ENCODE data around the gene FNDC3B. TPM values are rescaled to one million over a fixed set of nuclear protein-coding genes. Genes with fewer than 3 reads are reported as not detected.

The FNDC3B gene
- total RNA-seq, 1 donor = 221 TPM

DNA sequence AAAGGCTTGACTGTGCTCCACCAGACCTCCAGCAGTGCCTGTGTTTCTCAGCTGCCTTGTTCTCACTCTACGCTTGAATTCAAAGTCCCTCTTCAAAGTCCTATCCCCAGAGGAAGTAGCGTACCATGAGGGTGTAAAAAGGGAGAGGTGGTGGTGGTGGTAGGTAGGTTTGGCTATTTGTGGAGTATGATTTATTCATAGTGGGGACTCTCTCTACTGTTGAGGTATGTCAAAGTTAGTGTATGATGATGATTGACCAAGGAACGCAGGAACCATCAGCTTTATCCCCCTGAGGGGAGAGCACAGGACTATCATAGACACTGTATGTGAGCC lies 271.0 kb downstream of the FNDC3B start:
- TF ChIP-seq, protein P1, sequence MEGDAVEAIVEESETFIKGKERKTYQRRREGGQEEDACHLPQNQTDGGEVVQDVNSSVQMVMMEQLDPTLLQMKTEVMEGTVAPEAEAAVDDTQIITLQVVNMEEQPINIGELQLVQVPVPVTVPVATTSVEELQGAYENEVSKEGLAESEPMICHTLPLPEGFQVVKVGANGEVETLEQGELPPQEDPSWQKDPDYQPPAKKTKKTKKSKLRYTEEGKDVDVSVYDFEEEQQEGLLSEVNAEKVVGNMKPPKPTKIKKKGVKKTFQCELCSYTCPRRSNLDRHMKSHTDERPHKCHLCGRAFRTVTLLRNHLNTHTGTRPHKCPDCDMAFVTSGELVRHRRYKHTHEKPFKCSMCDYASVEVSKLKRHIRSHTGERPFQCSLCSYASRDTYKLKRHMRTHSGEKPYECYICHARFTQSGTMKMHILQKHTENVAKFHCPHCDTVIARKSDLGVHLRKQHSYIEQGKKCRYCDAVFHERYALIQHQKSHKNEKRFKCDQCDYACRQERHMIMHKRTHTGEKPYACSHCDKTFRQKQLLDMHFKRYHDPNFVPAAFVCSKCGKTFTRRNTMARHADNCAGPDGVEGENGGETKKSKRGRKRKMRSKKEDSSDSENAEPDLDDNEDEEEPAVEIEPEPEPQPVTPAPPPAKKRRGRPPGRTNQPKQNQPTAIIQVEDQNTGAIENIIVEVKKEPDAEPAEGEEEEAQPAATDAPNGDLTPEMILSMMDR (IDR thresholded peaks at IDR 0.05; ENCODE audit: insufficient read depth, low read depth, low read length) = no peak
- H3K4me3 ChIP-seq (ENCODE audit: low read depth, low read length) = no peak overlapping the region

DNA sequence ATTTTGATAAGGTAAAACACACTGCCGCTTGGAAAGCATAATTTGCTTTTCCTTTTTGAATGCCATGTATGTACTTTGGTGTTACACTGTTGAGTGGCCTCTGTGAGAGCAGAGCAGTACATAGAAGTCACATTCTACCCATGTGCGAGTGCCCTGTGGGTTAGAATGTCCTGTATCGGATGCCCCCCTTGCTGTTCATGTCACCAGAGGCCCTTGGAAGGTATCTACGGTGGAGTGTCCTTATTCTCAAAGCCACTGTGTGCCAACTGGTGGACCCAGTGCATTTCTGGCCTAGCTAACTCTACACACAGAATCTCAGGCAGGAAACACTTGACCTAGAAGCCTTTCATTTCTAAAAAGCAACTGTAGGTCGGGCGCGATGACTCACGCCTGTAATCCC lies 271.8 kb downstream of the FNDC3B start:
- no peak overlapping the region for H3K4me3 ChIP-seq (ENCODE audit: low read depth, low read length)
- no peak for DNase-seq (ENCODE audit: low read depth)
- TF ChIP-seq, protein P1 (IDR thresholded peaks at IDR 0.05; ENCODE audit: insufficient read depth, low read depth, low read length) = no peak

More for the DNA sequence above, 271.0 kb downstream of the FNDC3B start:
- DNase-seq (ENCODE audit: low read depth) = no peak

DNA sequence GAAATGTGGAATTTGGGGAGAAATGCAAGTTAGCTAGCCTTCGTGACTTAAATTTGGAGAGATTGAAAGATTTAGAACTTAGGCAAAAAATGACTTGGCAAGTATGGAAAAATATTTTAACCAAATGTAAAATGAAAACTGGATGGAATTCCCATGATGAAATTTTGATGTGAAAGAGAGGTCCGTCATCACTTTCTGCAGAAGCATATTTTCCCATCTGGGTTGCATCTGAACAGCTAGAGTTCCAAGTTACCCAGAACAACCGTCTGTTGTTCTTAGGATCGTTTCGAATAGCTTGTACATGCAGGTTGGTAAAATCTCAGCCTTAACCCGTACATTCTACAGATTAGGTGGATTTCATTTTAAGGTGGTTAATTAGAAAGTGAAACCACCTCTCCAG lies 272.6 kb downstream of the FNDC3B start:
- no peak overlapping the region for H3K4me3 ChIP-seq (ENCODE audit: low read depth, low read length)
- TF ChIP-seq, protein P1 (IDR thresholded peaks at IDR 0.05; ENCODE audit: insufficient read depth, low read depth, low read length) = no peak
- DNase-seq (ENCODE audit: low read depth) = no peak

DNA sequence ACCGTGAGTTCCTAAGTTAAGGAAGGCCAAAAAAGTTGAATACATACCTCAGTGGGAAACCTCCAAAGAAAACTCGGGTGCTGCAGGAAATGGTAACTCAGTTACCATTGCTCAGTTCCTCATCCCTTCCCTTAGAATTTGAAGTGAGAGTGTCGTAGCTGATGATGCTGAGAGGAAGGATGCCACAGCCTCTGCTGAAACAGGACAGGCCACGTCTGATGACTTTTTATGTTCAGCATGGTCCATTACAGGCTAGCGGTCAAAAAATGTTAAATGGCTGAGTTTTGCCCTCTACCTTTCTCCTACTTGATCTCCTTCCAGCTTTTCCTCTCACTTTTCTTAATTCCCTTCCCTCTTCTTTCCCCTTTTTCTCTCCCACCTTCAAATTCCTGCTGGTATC lies 273.3 kb downstream of the FNDC3B start:
- DNase-seq (ENCODE audit: low read depth) = no peak
- TF ChIP-seq, protein P1 (IDR thresholded peaks at IDR 0.05; ENCODE audit: insufficient read depth, low read depth, low read length) = no peak
- H3K4me3 ChIP-seq (ENCODE audit: low read depth, low read length) = no peak overlapping the region

DNA sequence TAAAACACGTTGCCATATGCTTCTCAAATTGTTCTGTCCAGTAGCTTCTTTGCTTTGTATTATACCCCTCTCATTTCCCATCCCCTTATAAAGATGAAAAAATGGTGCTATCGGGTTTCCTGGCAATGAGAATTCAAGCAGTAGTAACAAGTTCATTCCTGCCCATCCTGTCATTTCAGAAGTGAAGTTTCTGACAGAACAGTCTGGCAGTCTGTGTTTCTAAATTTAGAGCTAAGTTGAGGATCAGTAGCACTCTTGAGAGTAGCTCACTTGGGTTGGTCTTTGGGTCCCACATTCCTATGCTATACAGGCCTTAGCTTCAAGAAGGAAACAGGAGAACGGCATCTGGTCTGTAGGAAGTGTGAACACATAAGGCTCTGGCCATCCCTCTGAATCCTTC lies 274.3 kb downstream of the FNDC3B start:
- no peak overlapping the region for H3K4me3 ChIP-seq (ENCODE audit: low read depth, low read length)
- DNase-seq (ENCODE audit: low read depth) = no peak

DNA sequence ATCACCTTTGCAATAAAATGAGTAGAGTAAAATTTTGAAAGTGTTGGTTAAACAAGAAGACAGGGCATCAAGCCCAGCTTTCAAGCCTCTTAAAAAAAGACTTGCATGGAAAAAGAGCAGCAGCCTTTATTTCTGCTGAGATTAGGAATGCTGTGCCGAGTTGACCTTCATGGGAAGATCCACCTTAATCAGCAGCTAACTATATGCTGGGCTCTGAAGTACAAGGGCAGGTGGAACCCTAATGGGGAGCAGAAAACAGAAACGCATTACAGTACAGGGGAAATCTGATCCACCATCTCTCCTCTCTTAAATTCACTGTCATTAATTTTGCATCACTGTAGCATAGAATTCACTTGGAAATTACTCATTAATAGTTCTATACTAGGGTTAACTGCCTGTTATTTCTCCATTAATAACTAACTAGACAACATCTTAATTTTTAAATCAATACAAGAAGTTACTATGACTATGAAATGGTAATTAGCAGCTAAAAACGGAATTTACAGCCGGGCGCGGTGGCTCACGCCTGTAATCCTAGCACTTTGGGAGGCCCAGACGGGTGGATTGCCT lies 275.3 kb downstream of the FNDC3B start:
- TF ChIP-seq, protein P1 (IDR thresholded peaks at IDR 0.05; ENCODE audit: insufficient read depth, low read depth, low read length) = no peak
- DNase-seq (ENCODE audit: low read depth) = no peak
- no peak overlapping the region for H3K4me3 ChIP-seq (ENCODE audit: low read depth, low read length)

More for the DNA sequence above, 274.3 kb downstream of the FNDC3B start:
- TF ChIP-seq, protein P1 (IDR thresholded peaks at IDR 0.05; ENCODE audit: insufficient read depth, low read depth, low read length) = no peak
